GM18505 (cell line): ENCODE measurements around the gene GGA2.
A peak's percentile ranks its signal among the peaks of the same experiment; 100 is the strongest.
"Not testable (repeated sequence)": the region's sequence is repeated elsewhere in the genome, so short reads cannot be mapped to it uniquely, and the experiment has no call there.

Experiments used
- ATAC-seq: cut with Tn5 transposase; IDR thresholded peaks from one replicate; pipeline ENCODE4 v1.9.1; 2021; ENCODE audit not compliant: unreplicated experiment
- POLR2A ChIP-seq: IDR thresholded peaks from 4 replicates; pipeline ENCODE4 v1.6.1; 2011; ENCODE audit warnings: borderline replicate concordance; ENCODE audit not compliant: insufficient read depth, insufficient read length; ENCODE audit errors: extremely low read depth

GGA2 gene

GRCh38 chr16:23453338-23454052 lies 56.8 kb downstream of the GGA2 start:
- ATAC-seq = no peak
- TF ChIP-seq POLR2A = no peak

- peak; percentile 57 for TF ChIP-seq POLR2A
- ATAC-seq = peak; percentile 79
Observed at GRCh38 chr16:23452572-23453337, 57.5 kb downstream of the GGA2 start, which contains the start of gene COG7. COG7 (minus strand) TSS chr16:23453189; CDS start chr16:23452994, 195 bp downstream.

GRCh38 chr16:23452221-23452571 lies 58.1 kb downstream of the GGA2 start:
- TF ChIP-seq POLR2A = no peak
- no peak for ATAC-seq

- no peak for ATAC-seq
- TF ChIP-seq POLR2A = no peak
Observed at GRCh38 chr16:23448392-23448791, 61.9 kb downstream of the GGA2 start.

GRCh38 chr16:23437542-23437941 lies 72.8 kb downstream of the GGA2 start:
- ATAC-seq = not testable (repeated sequence)

- TF ChIP-seq POLR2A = no peak
- no peak for ATAC-seq
Observed at GRCh38 chr16:23436951-23437350, 73.3 kb downstream of the GGA2 start.

GRCh38 chr16:23435500-23435899 lies 74.8 kb downstream of the GGA2 start:
- ATAC-seq = peak; percentile 58
- no peak for TF ChIP-seq POLR2A

- no peak for TF ChIP-seq POLR2A
- ATAC-seq = no peak
Observed at GRCh38 chr16:23434380-23434779, 75.9 kb downstream of the GGA2 start.

GRCh38 chr16:23433261-23433920 lies 76.9 kb downstream of the GGA2 start:
- TF ChIP-seq POLR2A = no peak
- no peak for ATAC-seq

GRCh38 chr16:23432176-23433128 lies 77.8 kb downstream of the GGA2 start:
- no peak for TF ChIP-seq POLR2A

GRCh38 chr16:23428351-23428750 lies 81.9 kb downstream of the GGA2 start:
- TF ChIP-seq POLR2A = no peak
- ATAC-seq = no peak

More at GRCh38 chr16:23432176-23433128, 77.8 kb downstream of the GGA2 start:
- no peak for ATAC-seq

GRCh38 chr16:23424292-23424958 lies 85.9 kb downstream of the GGA2 start:
- no peak for ATAC-seq
- no peak for TF ChIP-seq POLR2A
